Naive thymus-derived CD4-positive, alpha-beta T cell (primary cell): ENCODE results near the gene CAMK1. TPM values are rescaled to one million over a fixed set of nuclear protein-coding genes. Genes with fewer than 3 reads are reported as not detected.

Source experiments
- ATAC-seq: fragments of 150-1000 bp; cut with Tn5 transposase; 2 replicates; pipeline ENCODE4 v1.10.0; 2021; ENCODE audit warnings: mild to moderate bottlenecking, moderate library complexity
- CTCF ChIA-PET: fragments of 350-600 bp; sonication (Branson Sonifier 250); formaldehyde crosslinking; loops from one replicate; lab custom pipeline; 2021; ENCODE audit warnings: antibody characterized with exemption; lab: Charles Lee
- POLR2A ChIA-PET: fragments of 350-600 bp; sonication (Branson Sonifier 250); formaldehyde crosslinking; loops from one replicate; lab custom pipeline; 2021; ENCODE audit warnings: antibody characterized with exemption, inconsistent platforms; lab: Charles Lee
- DNase-seq, 9 donors: peaks; one replicate each; pipeline versions ENCODE4 v3.0.0 to v3.0.0-alpha.2; 2020 to 2022; ENCODE audit warnings: mixed read lengths in 1 of 9
- H3K27ac ChIP-seq: one replicate; pipeline ENCODE4 v1.7.0; 2013; ENCODE audit warnings: mild to moderate bottlenecking, low read depth, low read length, moderate library complexity
- H3K27me3 ChIP-seq, 2 donors: one replicate each; pipeline ENCODE4 v1.7.0; 2013; ENCODE audit warnings: low read length in 2 of 2, mild to moderate bottlenecking in 2 of 2, moderate library complexity in 2 of 2; ENCODE audit not compliant: control insufficient read depth in 2 of 2, insufficient read depth in 2 of 2
- H3K36me3 ChIP-seq, 3 experiments: 1 replicate in 2 of 3; 2 replicates in 1 of 3; pipeline ENCODE4 v1.7.0; 2013; ENCODE audit warnings: low read length in 3 of 3, mild to moderate bottlenecking in 3 of 3, moderate library complexity in 1 of 3; ENCODE audit not compliant: insufficient read depth in 3 of 3, control insufficient read depth in 2 of 3
- H3K4me1 ChIP-seq, 2 donors: one replicate each; pipeline ENCODE4 v1.7.0; 2013; ENCODE audit warnings: low read length in 2 of 2, mild to moderate bottlenecking in 2 of 2, moderate library complexity in 1 of 2; ENCODE audit not compliant: control insufficient read depth in 2 of 2, insufficient read depth in 2 of 2
- H3K4me3 ChIP-seq: 2 replicates; pipeline ENCODE4 v1.7.0; 2013; ENCODE audit warnings: mild to moderate bottlenecking, low read length
- H3K9me3 ChIP-seq, 3 experiments: 1 replicate in 2 of 3; 2 replicates in 1 of 3; pipeline ENCODE4 v1.7.0; 2013; ENCODE audit warnings: low read length in 3 of 3; ENCODE audit not compliant: control insufficient read depth in 2 of 3
- H3K27ac Mint-ChIP-seq, 9 donors: one replicate each; pipeline ENCODE4 v1.8.0; 2020 to 2022; ENCODE audit warnings: mixed read lengths in 9 of 9, mild to moderate bottlenecking in 8 of 9, moderate library complexity in 5 of 9, inconsistent platforms in 2 of 9
- H3K27me3 Mint-ChIP-seq, 5 donors: one replicate each; pipeline ENCODE4 v1.8.0; 2021 to 2022; ENCODE audit warnings: mixed read lengths in 5 of 5, mild to moderate bottlenecking in 1 of 5
- H3K36me3 Mint-ChIP-seq, 5 donors: one replicate each; pipeline ENCODE4 v1.8.0; 2020 to 2022; ENCODE audit warnings: mixed read lengths in 5 of 5, mild to moderate bottlenecking in 3 of 5, inconsistent platforms in 1 of 5
- H3K4me1 Mint-ChIP-seq, 7 donors: one replicate each; pipeline ENCODE4 v1.8.0; 2020 to 2022; ENCODE audit warnings: mixed read lengths in 7 of 7, mild to moderate bottlenecking in 3 of 7, inconsistent platforms in 1 of 7
- H3K4me3 Mint-ChIP-seq, 10 donors: one replicate each; pipeline ENCODE4 v1.8.0; 2020 to 2022; ENCODE audit warnings: mild to moderate bottlenecking in 10 of 10, mixed read lengths in 10 of 10, moderate library complexity in 6 of 10, inconsistent platforms in 2 of 10
- H3K9me3 Mint-ChIP-seq, 11 donors: one replicate each; pipeline ENCODE4 v1.8.0; 2020 to 2022; ENCODE audit warnings: mixed read lengths in 11 of 11, mild to moderate bottlenecking in 4 of 11, inconsistent platforms in 1 of 11, moderate library complexity in 1 of 11
- intact Hi-C, 2 donors: fragments of 100-400 bp; cut with micrococcal nuclease; formaldehyde crosslinking; loops; one replicate each; pipeline ENCODE4 v1.15.1; 2023
- polyA plus RNA-seq, 2 donors: library from polyadenylated mRNA; unstranded; fragments of 300-500 nt; fragmentation: Illumina TruSeq; gene quantifications; one replicate each; pipeline ENCODE4 v1.2.3, GENCODE V29; 2021
- total RNA-seq, 6 experiments: library from RNA in 5 of 6; stranded (reverse) in 5 of 6; gene quantifications; 1 replicate in 5 of 6; 2 replicates in 1 of 6; pipeline ENCODE4 v1.2.3 and lab custom pipeline; 2021 to 2026

The CAMK1 gene
- total RNA-seq (10 to 100 TPM in 2 of 5 experiments, 1 to 10 TPM in 3; 2.1 to 36.3 (median 2.5) TPM), polyA plus RNA-seq (1 to 10 TPM in 1 of 2 donors, under 1 TPM in 1; 0.85 to 2.1 TPM), total RNA-seq (lab: John Stamatoyannopoulos, UW) (0.81 reads per million)

DNA sequence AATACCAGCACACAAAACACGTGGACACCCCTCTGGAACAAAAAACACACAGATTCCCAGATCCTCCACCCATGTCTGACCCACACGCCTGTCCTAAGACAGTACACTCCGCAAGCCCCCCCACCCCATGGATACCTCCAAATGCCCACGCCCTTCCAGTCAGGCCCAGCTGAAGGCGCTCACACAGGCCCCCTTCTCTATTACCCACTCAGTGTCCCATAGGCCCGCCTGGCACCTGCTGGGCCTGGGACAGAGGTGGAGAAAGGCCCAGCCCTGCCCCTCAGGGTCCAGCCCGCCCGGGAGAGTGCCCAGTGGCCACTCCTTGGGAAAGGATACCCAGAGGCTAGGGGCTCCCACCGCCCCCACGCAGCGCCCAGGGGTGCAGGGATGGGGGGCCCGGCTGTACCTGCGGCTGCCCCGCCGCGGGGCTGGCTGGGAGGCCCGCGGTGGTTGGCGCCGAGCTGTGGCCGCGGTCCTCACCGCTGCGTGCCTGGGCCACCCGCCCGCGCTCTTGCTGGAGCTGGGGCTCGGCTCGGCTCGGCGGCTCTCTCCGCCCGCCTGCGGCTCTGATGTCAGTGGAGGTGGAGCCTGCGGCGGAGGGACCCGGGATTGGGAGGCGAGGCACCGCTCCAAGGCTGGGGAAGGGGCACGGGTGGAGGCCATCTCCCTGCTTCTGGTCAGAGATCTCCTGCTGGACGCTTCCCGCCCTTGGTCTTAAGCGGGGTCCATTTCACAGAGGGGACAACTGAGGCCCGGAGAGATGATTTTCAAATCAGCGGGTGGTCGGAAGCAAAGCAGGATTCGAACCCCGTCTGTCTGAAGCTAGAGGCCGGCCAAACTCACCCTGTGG lies at the start of gene CAMK1:
CAMK1 (minus strand) TSS at position 522 of the 850 bp plus-strand sequence. CDS start 2,198 bp downstream, outside the sequence.
- H3K36me3 Mint-ChIP-seq = peaks cover 0 to 14% (median 0%) of the 10 kb centered on the region in 5 donors
- H3K36me3 ChIP-seq = no peaks in the 10 kb centered on the region
- DNase-seq (peak in 8 of 9 donors; percentile 31 to 82 (median 49)), ATAC-seq (peak; percentile 90)
- H3K4me1 ChIP-seq = peaks cover 8 to 13% of the 10 kb centered on the region in 2 donors
- H3K4me1 Mint-ChIP-seq = peaks cover 13 to 45% (median 24%) of the 10 kb centered on the region in 7 donors
- POLR2A ChIA-PET = interaction anchor here (0.7 to 2.0 kb wide), 8 partner anchors 11 to 164 kb away, joined by 3 to 7 read pairs (median 3); partner anchors contain the start of genes ARPC4, CRELD1, MTMR14 and TADA3
- intact Hi-C loops = loop anchor here (1.0 kb wide), 4 partner anchors 10 to 38 kb away; partner anchors contain the start of genes BRPF1 (in 1 of the 2) and TADA3 (in 1 of the 2)
- peak within 1 kb of the TSS; percentile 49 for H3K4me3 ChIP-seq
- CTCF ChIA-PET = interaction anchor here (0.5 kb wide), 1 partner anchor 284 kb away, joined by 4 read pairs; no protein-coding TSS in a partner anchor
- H3K27me3 ChIP-seq = no peaks in the 10 kb centered on the region
- peaks cover 0 to 3% (median 0%) of the 10 kb centered on the region in 5 donors for H3K27me3 Mint-ChIP-seq
- H3K27ac ChIP-seq = peak within 1 kb of the TSS; percentile 43
- peak within 1 kb of the TSS; percentile 34 to 87 (median 68) for H3K4me3 Mint-ChIP-seq
- H3K9me3 Mint-ChIP-seq = no peaks in the 10 kb centered on the region
- no peaks in the 10 kb centered on the region for H3K9me3 ChIP-seq
- peak within 1 kb of the TSS; percentile 24 to 87 (median 57) for H3K27ac Mint-ChIP-seq

DNA sequence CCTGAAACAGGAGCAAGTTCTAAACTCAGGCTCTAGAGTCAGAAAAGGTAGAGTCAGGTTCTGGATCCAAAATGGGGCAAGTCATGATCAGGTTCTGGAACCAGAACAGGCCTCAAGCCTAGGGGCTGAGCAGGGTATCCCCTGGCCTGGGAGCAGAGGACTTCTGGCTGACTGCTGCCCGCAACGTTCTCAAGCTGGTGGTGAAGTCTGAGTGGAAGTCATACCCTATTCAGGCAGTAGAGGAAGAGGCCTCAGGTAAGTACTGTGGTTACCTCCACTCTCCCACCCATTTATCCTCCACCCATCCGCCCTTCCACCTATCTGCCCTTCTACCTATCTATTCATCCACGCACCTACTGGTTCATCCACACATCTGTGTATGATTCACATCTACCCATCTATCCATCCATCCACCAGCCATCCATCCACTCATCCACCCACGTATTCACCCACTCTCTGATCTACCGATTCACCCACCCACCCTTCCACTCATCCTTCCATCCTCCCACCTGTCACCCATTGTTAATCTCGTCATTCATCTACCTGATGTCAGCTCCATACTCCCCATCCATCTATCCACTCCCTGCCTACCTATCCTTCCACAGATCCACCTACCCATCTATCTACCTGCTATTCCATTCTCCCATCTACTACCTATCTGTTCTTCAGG lies 49.1 kb upstream of the CAMK1 start:
- Mint-ChIP-seq H3K27me3 (no peaks in the 10 kb centered on the region), H3K36me3 (peaks cover 0 to 14% (median 0%) of the 10 kb centered on the region in 5 donors), H3K4me1 (peaks cover 0 to 5% (median 0%) of the 10 kb centered on the region in 7 donors), H3K9me3 (peaks cover 0 to 2% (median 0%) of the 10 kb centered on the region in 11 donors), H3K27ac (peak overlapping the region in 1 of 9 donors; percentile 19), H3K4me3 (no peak overlapping the region)
- intact Hi-C loops = no loop called here
- Histone ChIP-seq H3K27ac (no peak overlapping the region), H3K36me3 (no peaks in the 10 kb centered on the region), H3K4me1 (no peaks in the 10 kb centered on the region), H3K9me3 (no peaks in the 10 kb centered on the region), H3K27me3 (no peaks in the 10 kb centered on the region), H3K4me3 (no peak overlapping the region)
- DNase-seq (no peak), ATAC-seq (no peak)
- ChIA-PET CTCF (no interaction called here), POLR2A (no interaction called here)

DNA sequence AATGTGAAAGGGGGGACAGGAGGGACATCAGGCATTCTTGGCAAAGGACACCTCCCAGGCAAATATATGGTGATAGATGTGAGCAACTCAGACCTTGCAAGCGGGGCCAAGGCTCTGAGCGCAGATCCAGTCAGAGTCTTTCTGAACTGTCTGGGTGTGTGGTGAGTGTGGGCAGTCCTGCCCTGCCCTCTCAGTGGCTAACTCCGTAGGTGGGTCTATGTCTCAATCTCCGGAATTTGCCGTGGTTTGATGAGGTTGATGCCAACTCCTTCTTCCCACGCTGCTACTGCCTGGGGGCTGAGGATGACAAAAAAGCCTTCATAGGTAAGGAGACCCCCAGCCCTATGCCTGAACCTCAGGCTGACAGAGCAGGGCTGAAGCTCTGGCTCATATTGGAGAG lies 47.7 kb upstream of the CAMK1 start:
- POLR2A ChIA-PET = no interaction called here
- CTCF ChIA-PET = no interaction called here
- H3K9me3 ChIP-seq = no peaks in the 10 kb centered on the region

DNA sequence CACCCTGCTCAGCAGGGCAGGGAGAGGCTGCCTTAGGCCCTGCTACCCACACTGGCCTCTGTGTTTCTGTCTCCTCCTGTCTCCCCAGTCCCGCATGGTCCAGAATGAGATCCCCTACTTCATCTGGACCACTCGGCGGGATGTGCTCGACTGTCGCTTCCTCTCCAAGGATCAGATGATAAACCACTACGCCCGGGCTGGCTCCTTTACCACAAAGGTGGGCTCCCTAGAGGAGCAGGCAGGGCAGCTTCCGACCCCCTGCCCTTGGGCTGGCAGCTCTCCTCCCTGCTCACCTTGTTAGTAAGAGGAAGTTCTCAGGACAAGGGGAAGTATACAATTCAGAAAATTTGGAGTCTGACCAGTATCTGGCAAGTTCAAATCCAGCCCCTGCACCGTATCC lies 46.2 kb upstream of the CAMK1 start:
- no peaks in the 10 kb centered on the region for H3K9me3 ChIP-seq
- no peaks in the 10 kb centered on the region for H3K36me3 ChIP-seq
- ATAC-seq = no peak
- H3K4me1 ChIP-seq = no peaks in the 10 kb centered on the region
- H3K4me3 ChIP-seq = no peak overlapping the region
- no peaks in the 10 kb centered on the region for H3K27me3 ChIP-seq
- ChIA-PET POLR2A (no interaction called here), CTCF (no interaction called here)
- H3K27ac Mint-ChIP-seq = no peak overlapping the region
- DNase-seq = no peak
- peaks cover 8 to 10% (median 9%) of the 10 kb centered on the region in 7 donors for H3K4me1 Mint-ChIP-seq
- H3K9me3 Mint-ChIP-seq = peaks cover 0 to 2% (median 0%) of the 10 kb centered on the region in 11 donors
- peaks cover 0 to 16% (median 0%) of the 10 kb centered on the region in 5 donors for H3K36me3 Mint-ChIP-seq
- no peak overlapping the region for H3K4me3 Mint-ChIP-seq
- H3K27ac ChIP-seq = no peak overlapping the region
- no peaks in the 10 kb centered on the region for H3K27me3 Mint-ChIP-seq
- intact Hi-C loops = no loop called here

More for the DNA sequence above, 47.7 kb upstream of the CAMK1 start:
- H3K4me1 Mint-ChIP-seq = peaks cover 0 to 5% (median 0%) of the 10 kb centered on the region in 7 donors
- H3K4me1 ChIP-seq = no peaks in the 10 kb centered on the region
- H3K4me3 ChIP-seq = no peak overlapping the region
- H3K27ac ChIP-seq = no peak overlapping the region
- intact Hi-C loops = no loop called here
- H3K36me3 Mint-ChIP-seq = peaks cover 0 to 14% (median 0%) of the 10 kb centered on the region in 5 donors
- peaks cover 0 to 2% (median 0%) of the 10 kb centered on the region in 11 donors for H3K9me3 Mint-ChIP-seq
- ATAC-seq = no peak
- H3K36me3 ChIP-seq = no peaks in the 10 kb centered on the region
- no peaks in the 10 kb centered on the region for H3K27me3 Mint-ChIP-seq
- DNase-seq = no peak
- H3K27ac Mint-ChIP-seq = no peak overlapping the region
- no peaks in the 10 kb centered on the region for H3K27me3 ChIP-seq
- no peak overlapping the region for H3K4me3 Mint-ChIP-seq

DNA sequence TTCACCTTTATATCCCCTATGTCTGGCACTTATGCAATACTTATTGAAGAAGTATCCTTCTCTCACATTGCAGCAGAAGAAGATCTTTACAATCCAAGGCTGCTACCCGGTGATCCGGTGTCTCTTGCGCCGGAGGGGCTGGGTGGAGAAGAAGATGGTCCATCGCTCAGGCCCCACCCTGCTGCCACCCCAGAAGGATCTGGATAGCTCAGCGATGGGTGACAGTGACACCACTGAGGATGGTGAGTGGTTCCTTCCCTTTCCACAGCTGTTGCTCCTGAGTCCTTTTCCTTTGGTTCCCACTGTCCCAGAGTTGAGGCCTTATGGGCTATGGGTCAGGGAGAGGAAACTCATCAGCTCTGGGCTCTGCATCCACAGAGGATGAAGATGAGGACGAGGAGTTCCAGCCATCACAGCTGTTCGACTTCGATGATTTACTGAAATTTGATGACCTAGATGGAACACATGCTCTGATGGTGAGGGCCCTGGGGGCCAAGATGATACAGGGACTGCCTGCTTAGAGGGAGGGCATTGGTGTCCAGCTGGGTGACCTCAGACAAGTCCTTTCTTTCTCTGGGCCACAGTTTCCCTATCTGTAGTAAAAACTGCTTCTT lies 43.2 kb upstream of the CAMK1 start:
- DNase-seq (no peak), ATAC-seq (no peak)
- H3K27me3 Mint-ChIP-seq = no peaks in the 10 kb centered on the region
- intact Hi-C loops = no loop called here
- H3K4me1 Mint-ChIP-seq = peaks cover 25 to 34% (median 30%) of the 10 kb centered on the region in 7 donors
- Histone ChIP-seq H3K9me3 (no peaks in the 10 kb centered on the region), H3K4me3 (no peak overlapping the region), H3K27ac (no peak overlapping the region), H3K27me3 (no peaks in the 10 kb centered on the region), H3K4me1 (peaks cover 21 to 23% of the 10 kb centered on the region in 2 donors), H3K36me3 (no peaks in the 10 kb centered on the region)
- H3K9me3 Mint-ChIP-seq = no peaks in the 10 kb centered on the region
- peaks cover 0 to 17% (median 0%) of the 10 kb centered on the region in 5 donors for H3K36me3 Mint-ChIP-seq
- ChIA-PET CTCF (no interaction called here), POLR2A (interaction anchor here (0.5 to 0.6 kb wide), 3 partner anchors 16 to 300 kb away, joined by 3 to 5 read pairs (median 3); no protein-coding TSS in a partner anchor)
- H3K27ac Mint-ChIP-seq = no peak overlapping the region
- peak overlapping the region in 1 of 10 donors; percentile 7 for H3K4me3 Mint-ChIP-seq

DNA sequence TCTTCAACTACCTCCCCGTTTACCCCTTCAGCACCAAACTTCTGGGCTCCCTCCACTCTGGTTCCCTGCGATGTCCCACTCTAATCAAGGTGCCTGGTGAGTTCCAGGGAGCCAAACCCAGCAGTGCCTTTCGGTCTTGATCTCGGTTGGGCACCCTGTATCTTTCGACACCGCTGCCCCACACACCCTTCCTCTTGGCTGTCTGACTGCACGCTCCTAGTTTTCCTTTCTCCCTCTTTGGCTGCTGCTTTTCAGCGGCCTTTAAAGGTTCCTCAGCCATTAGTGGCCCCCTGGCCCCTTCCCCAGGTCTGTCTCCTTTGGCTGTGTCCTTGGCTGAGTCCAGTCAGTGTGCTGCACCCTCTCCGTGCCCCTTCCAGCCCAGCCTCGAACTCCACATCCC lies 41.1 kb upstream of the CAMK1 start:
- H3K27me3 ChIP-seq = no peaks in the 10 kb centered on the region
- no peak for ATAC-seq
- H3K27me3 Mint-ChIP-seq = no peaks in the 10 kb centered on the region
- H3K4me1 Mint-ChIP-seq = peaks cover 31 to 41% (median 38%) of the 10 kb centered on the region in 7 donors
- H3K4me3 Mint-ChIP-seq = peak overlapping the region; percentile 70 to 94 (median 84)
- H3K36me3 Mint-ChIP-seq = peaks cover 0 to 20% (median 0%) of the 10 kb centered on the region in 5 donors
- intact Hi-C loops = loop anchor here in 1 of 2 donors (1.0 kb wide), 1 partner anchor 135 kb away; no protein-coding TSS in a partner anchor
- DNase-seq = no peak
- peak overlapping the region; percentile 17 to 93 (median 76) for H3K27ac Mint-ChIP-seq
- ChIA-PET CTCF (no interaction called here), POLR2A (interaction anchor here (1.2 to 5.9 kb wide), 2 partner anchors 18 to 61 kb away, joined by 3 to 61 read pairs; partner anchors contain the start of genes ARPC4, OGG1 and TADA3)
- H3K9me3 ChIP-seq = no peaks in the 10 kb centered on the region
- H3K27ac ChIP-seq = no peak overlapping the region
- H3K4me1 ChIP-seq = peaks cover 21 to 28% of the 10 kb centered on the region in 2 donors
- H3K4me3 ChIP-seq = peak overlapping the region; percentile 76
- peaks cover 0 to 14% (median 3%) of the 10 kb centered on the region in 3 experiments for H3K36me3 ChIP-seq
- H3K9me3 Mint-ChIP-seq = no peaks in the 10 kb centered on the region
